Measurements from ENCODE around the gene GAB1.

Gene GAB1

GRCh38 chr4:143311924-143312323 is 24.8 kb upstream of the GAB1 start:
- no peak for TF ChIP-seq CTCF (IDR thresholded peaks at IDR 0.05; ENCODE audit: low read depth, low read length)
- no peak for DNase-seq (ENCODE audit: extremely low read depth, low read depth)

GRCh38 chr4:143313521-143313920 is 23.2 kb upstream of the GAB1 start:
- DNase-seq (ENCODE audit: extremely low read depth, low read depth), result no peak
- no peak for TF ChIP-seq CTCF (IDR thresholded peaks at IDR 0.05; ENCODE audit: low read depth, low read length)

GRCh38 chr4:143313996-143314395 is 22.7 kb upstream of the GAB1 start:
- no peak for DNase-seq (ENCODE audit: extremely low read depth, low read depth)
- TF ChIP-seq CTCF (IDR thresholded peaks at IDR 0.05; ENCODE audit: low read depth, low read length), result no peak

GRCh38 chr4:143320113-143320512 is 16.6 kb upstream of the GAB1 start:
- no peak for DNase-seq (ENCODE audit: extremely low read depth, low read depth)
- TF ChIP-seq CTCF (IDR thresholded peaks at IDR 0.05; ENCODE audit: low read depth, low read length), result no peak

GRCh38 chr4:143326735-143327134 is 9.9 kb upstream of the GAB1 start:
- no peak for TF ChIP-seq CTCF (IDR thresholded peaks at IDR 0.05; ENCODE audit: low read depth, low read length)
- DNase-seq (ENCODE audit: extremely low read depth, low read depth), result no peak

GRCh38 chr4:143329985-143330384 is 6.7 kb upstream of the GAB1 start:
- no peak for TF ChIP-seq CTCF (IDR thresholded peaks at IDR 0.05; ENCODE audit: low read depth, low read length)
- DNase-seq (ENCODE audit: extremely low read depth, low read depth), result no peak

GRCh38 chr4:143335979-143336780 is 496 bp upstream of the GAB1 start:
- TF ChIP-seq CTCF (IDR thresholded peaks at IDR 0.05; ENCODE audit: low read depth, low read length), result no peak
- peak; percentile 73 for DNase-seq (ENCODE audit: extremely low read depth, low read depth)

All from AG09319 (cell line).